Muscle layer of duodenum (tissue), 2 donors: ENCODE results near the gene CHPT1.
"Not testable (repeated sequence)": the region's sequence is repeated elsewhere in the genome, so short reads cannot be mapped to it uniquely, and the experiment has no call there.

Source experiments
- H3K27ac ChIP-seq: one replicate; pipeline ENCODE4 v1.7.0; 2013; ENCODE audit warnings: mild to moderate bottlenecking, low read length
- H3K27me3 ChIP-seq: one replicate; pipeline ENCODE4 v1.7.0; 2013; ENCODE audit warnings: low read depth, mild to moderate bottlenecking, control low read depth, low read length
- H3K36me3 ChIP-seq, 2 donors: one replicate each; pipeline ENCODE4 v1.7.0; 2013; ENCODE audit warnings: low read length in 2 of 2, control low read depth in 1 of 2, mild to moderate bottlenecking in 1 of 2; ENCODE audit not compliant: insufficient read depth in 2 of 2, control insufficient read depth in 1 of 2
- H3K4me1 ChIP-seq, 2 donors: one replicate each; pipeline ENCODE4 v1.7.0; 2013; ENCODE audit warnings: low read length in 2 of 2, mild to moderate bottlenecking in 2 of 2, control low read depth in 1 of 2, moderate library complexity in 1 of 2; ENCODE audit not compliant: insufficient read depth in 2 of 2, control insufficient read depth in 1 of 2
- H3K4me3 ChIP-seq, 2 donors: one replicate each; pipeline ENCODE4 v1.7.0; 2013; ENCODE audit warnings: low read length in 2 of 2, low read depth in 1 of 2, mild to moderate bottlenecking in 1 of 2
- H3K9me3 ChIP-seq, 2 donors: one replicate each; pipeline ENCODE4 v1.7.0; 2013; ENCODE audit warnings: low read length in 2 of 2, control low read depth in 1 of 2, mild to moderate bottlenecking in 1 of 2; ENCODE audit not compliant: control insufficient read depth in 1 of 2
- donor health status: healthy.

CHPT1 gene

DNA sequence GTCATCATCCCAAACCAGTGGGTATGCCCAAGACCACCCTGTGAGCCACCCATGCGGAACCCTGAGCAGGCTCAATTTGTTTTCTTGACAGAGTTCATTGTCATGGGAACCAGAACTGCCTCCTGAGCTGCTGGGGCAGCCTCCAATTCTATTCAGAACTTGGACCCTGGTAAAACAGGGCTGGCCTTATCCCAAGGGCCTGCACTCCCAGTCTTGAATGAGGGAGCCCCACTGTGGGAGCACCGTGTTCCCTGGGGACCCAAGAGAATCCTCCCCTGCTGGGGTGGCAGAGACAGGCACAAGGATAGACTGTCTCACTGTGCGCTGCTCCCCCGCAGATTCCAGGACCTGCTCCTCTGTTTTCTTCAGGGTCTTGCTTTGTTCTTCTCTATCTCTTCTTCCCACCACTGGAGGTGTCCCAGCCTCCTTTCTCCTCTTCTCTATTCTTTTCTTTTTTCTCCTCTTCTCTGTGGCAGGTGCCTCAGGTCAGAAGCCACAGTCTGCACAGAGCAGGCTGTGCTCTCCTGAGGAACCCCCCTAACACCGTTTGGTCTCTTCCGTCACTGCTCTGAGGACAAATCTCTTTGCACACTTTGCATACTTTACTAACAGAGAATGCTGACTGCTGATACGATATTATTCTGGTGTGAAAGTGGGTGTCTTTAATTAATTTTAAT lies 31.2 kb upstream of the CHPT1 start:
- H3K4me3 ChIP-seq: no peak overlapping the region
- no peaks in the 10 kb centered on the region for H3K27me3 ChIP-seq
- H3K4me1 ChIP-seq: no peaks in the 10 kb centered on the region
- no peak overlapping the region for H3K27ac ChIP-seq
- H3K36me3 ChIP-seq: no peaks in the 10 kb centered on the region
- H3K9me3 ChIP-seq: no peaks in the 10 kb centered on the region

GRCh38 chr12:101667591-101667990 lies 29.8 kb upstream of the CHPT1 start:
- no peak overlapping the region for H3K4me3 ChIP-seq
- H3K36me3 ChIP-seq: no peaks in the 10 kb centered on the region
- H3K9me3 ChIP-seq: no peaks in the 10 kb centered on the region
- no peaks in the 10 kb centered on the region for H3K4me1 ChIP-seq
- H3K27ac ChIP-seq: no peak overlapping the region
- no peaks in the 10 kb centered on the region for H3K27me3 ChIP-seq

DNA sequence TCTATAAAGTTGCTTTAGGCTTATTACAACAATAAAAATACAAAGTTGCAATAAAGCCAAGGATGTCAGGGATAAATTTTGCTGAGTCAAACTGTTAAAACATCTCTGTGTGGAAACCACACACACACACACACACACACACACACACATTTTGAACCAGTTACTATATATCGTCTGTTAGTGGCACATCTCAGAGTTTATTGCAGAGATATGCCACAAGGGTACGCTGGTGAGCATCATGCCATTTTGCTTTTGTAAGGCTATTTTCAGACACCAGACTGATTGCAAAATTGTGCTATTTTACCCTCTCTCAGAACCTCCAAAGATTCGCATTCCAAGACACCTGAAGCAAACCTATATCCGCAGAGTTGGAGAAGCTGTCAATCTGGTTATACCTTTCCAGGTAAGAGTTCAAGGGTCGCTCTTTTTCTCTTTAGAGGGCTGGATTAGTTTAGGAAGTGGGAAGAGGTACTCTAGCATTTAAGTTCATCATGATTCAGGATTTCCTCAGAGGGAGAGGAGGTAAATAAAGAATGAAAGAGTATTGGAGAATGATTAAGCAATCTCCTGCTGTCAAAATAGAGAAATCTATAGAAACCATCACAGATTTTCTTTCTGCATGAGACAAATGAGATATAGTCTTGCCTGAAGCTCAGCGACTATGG lies 27.3 kb upstream of the CHPT1 start:
- Histone ChIP-seq H3K36me3 (no peaks in the 10 kb centered on the region), H3K4me3 (no peak overlapping the region), H3K27ac (no peak overlapping the region), H3K4me1 (no peaks in the 10 kb centered on the region), H3K27me3 (no peaks in the 10 kb centered on the region), H3K9me3 (no peaks in the 10 kb centered on the region)

DNA sequence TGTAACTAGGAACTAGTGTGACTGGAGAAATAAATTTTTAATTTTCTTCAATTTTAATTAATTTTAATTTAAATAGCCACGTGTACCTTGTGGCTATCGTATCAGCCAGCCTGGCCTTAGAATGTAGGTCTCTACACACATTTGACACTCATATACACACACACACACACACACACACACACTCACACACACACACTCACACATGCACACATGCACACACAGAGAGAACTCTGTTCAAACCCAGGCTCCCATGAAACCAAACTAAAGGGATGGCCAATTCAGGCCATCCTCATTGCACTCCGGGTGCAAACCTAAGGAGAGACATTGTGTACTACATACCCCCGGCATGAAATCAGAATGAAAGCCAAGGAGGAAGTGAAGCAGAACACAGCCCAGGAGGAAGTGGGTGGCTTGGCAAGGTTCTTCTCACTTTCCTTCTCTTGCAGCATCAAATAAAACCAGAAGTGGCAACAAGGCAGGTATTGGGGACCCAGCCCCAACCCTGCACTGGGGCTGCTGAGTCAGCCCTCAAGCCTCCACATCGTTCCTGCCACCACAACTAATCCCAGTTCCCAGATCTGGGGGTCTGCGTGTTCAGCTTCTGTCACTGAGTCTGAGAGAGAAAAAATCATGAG lies 26.2 kb upstream of the CHPT1 start:
- no peaks in the 10 kb centered on the region for H3K27me3 ChIP-seq
- no peaks in the 10 kb centered on the region for H3K9me3 ChIP-seq
- no peaks in the 10 kb centered on the region for H3K4me1 ChIP-seq
- H3K4me3 ChIP-seq: no peak overlapping the region
- no peak overlapping the region for H3K27ac ChIP-seq
- H3K36me3 ChIP-seq: no peaks in the 10 kb centered on the region

- no peak overlapping the region for H3K4me3 ChIP-seq
- H3K4me1 ChIP-seq: no peaks in the 10 kb centered on the region
- H3K36me3 ChIP-seq: no peaks in the 10 kb centered on the region
- no peaks in the 10 kb centered on the region for H3K9me3 ChIP-seq
- H3K27ac ChIP-seq: no peak overlapping the region
- no peaks in the 10 kb centered on the region for H3K27me3 ChIP-seq
These were observed 25.6 kb upstream of the CHPT1 start for GRCh38 chr12:101671833-101672232.

- H3K9me3 ChIP-seq: no peaks in the 10 kb centered on the region
- H3K4me3 ChIP-seq: no peak overlapping the region
- H3K4me1 ChIP-seq: no peaks in the 10 kb centered on the region
- H3K27ac ChIP-seq: no peak overlapping the region
- no peaks in the 10 kb centered on the region for H3K27me3 ChIP-seq
- no peaks in the 10 kb centered on the region for H3K36me3 ChIP-seq
These were observed 21.9 kb upstream of the CHPT1 start for GRCh38 chr12:101675555-101675954.

- not testable (repeated sequence) for H3K9me3 ChIP-seq, H3K4me3 ChIP-seq, H3K36me3 ChIP-seq, H3K27me3 ChIP-seq, H3K4me1 ChIP-seq, H3K27ac ChIP-seq
These were observed 20.9 kb upstream of the CHPT1 start for GRCh38 chr12:101676497-101676896.

- Histone ChIP-seq H3K4me1 (no peaks in the 10 kb centered on the region), H3K9me3 (no peaks in the 10 kb centered on the region), H3K27ac (no peak overlapping the region), H3K27me3 (no peaks in the 10 kb centered on the region), H3K36me3 (no peaks in the 10 kb centered on the region), H3K4me3 (no peak overlapping the region)
These were observed 19.4 kb upstream of the CHPT1 start for GRCh38 chr12:101678081-101678480.

DNA sequence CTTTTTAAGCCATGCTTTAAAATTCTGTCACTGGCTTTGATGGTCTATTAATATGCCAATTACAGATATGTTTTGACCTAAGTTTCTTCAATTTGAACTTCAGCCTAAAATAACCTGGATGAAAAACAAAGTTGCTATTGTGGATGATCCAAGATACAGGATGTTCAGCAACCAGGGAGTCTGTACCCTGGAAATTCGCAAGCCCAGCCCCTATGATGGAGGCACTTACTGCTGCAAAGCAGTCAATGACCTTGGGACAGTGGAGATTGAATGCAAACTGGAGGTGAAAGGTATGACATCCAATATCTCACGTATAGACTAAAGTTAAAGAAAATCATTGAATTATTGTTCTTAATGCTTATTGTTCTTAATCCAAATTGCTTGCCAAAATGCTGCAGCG lies 17.2 kb upstream of the CHPT1 start:
- Histone ChIP-seq H3K27ac (no peak overlapping the region), H3K9me3 (no peaks in the 10 kb centered on the region), H3K4me3 (no peak overlapping the region), H3K4me1 (no peaks in the 10 kb centered on the region), H3K36me3 (no peaks in the 10 kb centered on the region), H3K27me3 (no peaks in the 10 kb centered on the region)

DNA sequence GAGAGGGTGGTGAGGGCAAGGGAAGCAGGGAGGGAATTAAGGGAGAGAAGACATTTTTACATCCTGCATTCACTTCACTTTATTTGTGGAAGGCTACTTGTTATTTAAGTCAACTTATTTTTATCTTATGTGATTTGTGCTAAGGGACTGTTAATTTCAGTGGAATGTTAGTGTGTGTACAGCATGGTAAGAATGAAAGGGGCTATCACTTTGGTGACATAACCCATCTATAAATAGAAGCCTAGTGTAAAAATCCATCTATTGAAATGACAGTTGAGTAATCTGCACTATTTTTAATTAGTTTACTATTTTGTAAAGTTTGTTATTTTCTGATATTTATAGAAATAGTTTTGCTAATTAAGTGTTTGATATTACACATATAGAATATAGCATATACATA lies 16.8 kb upstream of the CHPT1 start:
- H3K27ac ChIP-seq: no peak overlapping the region

GRCh38 chr12:101681627-101682026 lies 15.8 kb upstream of the CHPT1 start:
- H3K4me1 ChIP-seq, H3K4me3 ChIP-seq, H3K27me3 ChIP-seq, H3K27ac ChIP-seq, H3K9me3 ChIP-seq, H3K36me3 ChIP-seq: not testable (repeated sequence)

More for the DNA sequence above, 16.8 kb upstream of the CHPT1 start:
- no peaks in the 10 kb centered on the region for H3K9me3 ChIP-seq
- H3K36me3 ChIP-seq: no peaks in the 10 kb centered on the region
- no peak overlapping the region for H3K4me3 ChIP-seq
- no peaks in the 10 kb centered on the region for H3K4me1 ChIP-seq
- H3K27me3 ChIP-seq: no peaks in the 10 kb centered on the region
